Lower lobe of right lung (tissue), 2 donors: ENCODE measurements around the gene ZNF431. TPM values are rescaled to one million over a fixed set of nuclear protein-coding genes. Genes with fewer than 3 reads are reported as not detected.

ENCODE experiments used
- ATAC-seq, 2 donors: fragments of 200-7000 bp; cut with Tn5 transposase; one replicate each; pipeline ENCODE4 v1.9.1; 2020 to 2022; ENCODE audit warnings: mild to moderate bottlenecking in 2 of 2, moderate library complexity in 2 of 2
- DNase-seq: peaks from one replicate; pipeline ENCODE4 v3.0.0-alpha.2; 2020
- H3K27ac ChIP-seq: fragments of 200-600 bp; one replicate; pipeline ENCODE4 v1.8.0; 2022
- H3K27me3 ChIP-seq: fragments of 200-600 bp; one replicate; pipeline ENCODE4 v1.8.0; 2022; ENCODE audit warnings: low read depth
- H3K36me3 ChIP-seq: fragments of 200-600 bp; one replicate; pipeline ENCODE4 v1.8.0; 2022; ENCODE audit warnings: mild to moderate bottlenecking
- H3K4me1 ChIP-seq: fragments of 200-600 bp; one replicate; pipeline ENCODE4 v1.8.0; 2022
- H3K4me3 ChIP-seq: fragments of 200-600 bp; one replicate; pipeline ENCODE4 v1.8.0; 2022; ENCODE audit warnings: mild to moderate bottlenecking
- H3K9me3 ChIP-seq: fragments of 200-600 bp; one replicate; pipeline ENCODE4 v1.8.0; 2022
- intact Hi-C: fragments of 100-400 bp; cut with DNase I; formaldehyde crosslinking; loops from one replicate; pipeline ENCODE4 v1.11.0; 2022
- total RNA-seq: library from RNA; stranded (reverse); fragmentation: NEBNext Ultra II Directional; extraction: Animal tissue kit (Norgen Biotek cat#: 25700); gene quantifications from one replicate; pipeline ENCODE4 v1.2.1, GENCODE V29; 2021
- TF ChIP-seq, protein P1 (sequence below): fragments of 200-600 bp; IDR thresholded peaks from one replicate; pipeline ENCODE4 v1.8.0; 2022; ENCODE audit warnings: antibody characterized with exemption, mild to moderate bottlenecking
- donor health status: DM: no; HTN: yes; CAD: no; lungs with severe emphysema.

The ZNF431 gene
- total RNA-seq, 1 donor from 2014 or later, result 30.5 TPM

GRCh38 chr19:21127001-21127400 lies 14.8 kb upstream of the ZNF431 start:
- no peaks in the 10 kb centered on the region for H3K36me3 ChIP-seq
- no peak overlapping the region for H3K4me3 ChIP-seq
- intact Hi-C loops, result no loop called here
- no peak for DNase-seq
- no peaks in the 10 kb centered on the region for H3K9me3 ChIP-seq
- no peaks in the 10 kb centered on the region for H3K4me1 ChIP-seq
- TF ChIP-seq, protein P1, sequence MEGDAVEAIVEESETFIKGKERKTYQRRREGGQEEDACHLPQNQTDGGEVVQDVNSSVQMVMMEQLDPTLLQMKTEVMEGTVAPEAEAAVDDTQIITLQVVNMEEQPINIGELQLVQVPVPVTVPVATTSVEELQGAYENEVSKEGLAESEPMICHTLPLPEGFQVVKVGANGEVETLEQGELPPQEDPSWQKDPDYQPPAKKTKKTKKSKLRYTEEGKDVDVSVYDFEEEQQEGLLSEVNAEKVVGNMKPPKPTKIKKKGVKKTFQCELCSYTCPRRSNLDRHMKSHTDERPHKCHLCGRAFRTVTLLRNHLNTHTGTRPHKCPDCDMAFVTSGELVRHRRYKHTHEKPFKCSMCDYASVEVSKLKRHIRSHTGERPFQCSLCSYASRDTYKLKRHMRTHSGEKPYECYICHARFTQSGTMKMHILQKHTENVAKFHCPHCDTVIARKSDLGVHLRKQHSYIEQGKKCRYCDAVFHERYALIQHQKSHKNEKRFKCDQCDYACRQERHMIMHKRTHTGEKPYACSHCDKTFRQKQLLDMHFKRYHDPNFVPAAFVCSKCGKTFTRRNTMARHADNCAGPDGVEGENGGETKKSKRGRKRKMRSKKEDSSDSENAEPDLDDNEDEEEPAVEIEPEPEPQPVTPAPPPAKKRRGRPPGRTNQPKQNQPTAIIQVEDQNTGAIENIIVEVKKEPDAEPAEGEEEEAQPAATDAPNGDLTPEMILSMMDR, result no peak
- H3K27me3 ChIP-seq, result no peaks in the 10 kb centered on the region
- H3K27ac ChIP-seq, result no peak overlapping the region
- no peak for ATAC-seq

GRCh38 chr19:21127898-21128297 lies 13.9 kb upstream of the ZNF431 start:
- TF ChIP-seq, protein P1, result no peak
- H3K27ac ChIP-seq, result no peak overlapping the region
- DNase-seq, result no peak
- no peaks in the 10 kb centered on the region for H3K27me3 ChIP-seq
- H3K4me1 ChIP-seq, result no peaks in the 10 kb centered on the region
- intact Hi-C loops, result no loop called here
- ATAC-seq, result no peak
- no peaks in the 10 kb centered on the region for H3K9me3 ChIP-seq
- no peak overlapping the region for H3K4me3 ChIP-seq
- no peaks in the 10 kb centered on the region for H3K36me3 ChIP-seq

DNA sequence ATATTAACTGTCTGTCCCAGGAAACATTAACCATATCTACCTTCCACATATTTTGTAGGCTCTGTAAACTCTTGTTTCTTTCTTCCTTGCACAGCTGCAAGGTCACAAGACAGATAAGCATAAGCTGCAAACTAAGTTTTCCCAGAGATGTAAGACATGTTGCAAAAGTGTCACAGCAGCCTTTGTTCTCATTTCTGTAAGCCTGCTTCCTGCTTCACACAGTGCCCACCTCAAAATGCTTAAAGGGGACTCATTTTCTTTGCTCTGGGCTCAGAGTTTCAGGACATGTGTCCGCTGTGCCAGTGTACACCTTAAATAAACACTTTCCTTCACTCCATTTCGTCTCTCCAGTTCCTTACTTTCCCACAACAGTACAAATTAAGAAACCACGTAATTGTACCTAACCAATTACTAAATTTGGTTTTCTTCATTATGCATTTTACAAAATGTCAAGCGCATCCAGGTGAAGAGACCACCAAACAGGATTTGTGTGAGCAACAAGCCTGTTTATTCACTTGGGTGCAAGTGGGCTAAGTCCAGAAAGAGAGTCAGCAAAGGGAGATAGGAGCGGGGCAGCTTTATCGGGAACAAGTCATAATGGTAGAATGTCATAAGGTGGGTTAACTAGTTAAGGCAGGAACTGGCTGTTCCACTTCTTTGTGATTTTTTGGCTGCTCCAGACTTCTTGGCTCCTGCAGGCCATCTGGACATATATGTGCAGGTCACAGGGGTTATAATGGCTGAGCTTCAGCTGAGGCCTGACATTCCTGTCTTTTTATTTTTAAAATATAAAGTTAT lies 12.7 kb upstream of the ZNF431 start:
- H3K4me3 ChIP-seq, result no peak overlapping the region
- no peak for DNase-seq
- ATAC-seq, result no peak
- H3K9me3 ChIP-seq, result no peaks in the 10 kb centered on the region
- H3K4me1 ChIP-seq, result no peaks in the 10 kb centered on the region
- H3K27me3 ChIP-seq, result no peaks in the 10 kb centered on the region
- TF ChIP-seq, protein P1, result no peak
- intact Hi-C loops, result no loop called here
- no peaks in the 10 kb centered on the region for H3K36me3 ChIP-seq
- no peak overlapping the region for H3K27ac ChIP-seq

DNA sequence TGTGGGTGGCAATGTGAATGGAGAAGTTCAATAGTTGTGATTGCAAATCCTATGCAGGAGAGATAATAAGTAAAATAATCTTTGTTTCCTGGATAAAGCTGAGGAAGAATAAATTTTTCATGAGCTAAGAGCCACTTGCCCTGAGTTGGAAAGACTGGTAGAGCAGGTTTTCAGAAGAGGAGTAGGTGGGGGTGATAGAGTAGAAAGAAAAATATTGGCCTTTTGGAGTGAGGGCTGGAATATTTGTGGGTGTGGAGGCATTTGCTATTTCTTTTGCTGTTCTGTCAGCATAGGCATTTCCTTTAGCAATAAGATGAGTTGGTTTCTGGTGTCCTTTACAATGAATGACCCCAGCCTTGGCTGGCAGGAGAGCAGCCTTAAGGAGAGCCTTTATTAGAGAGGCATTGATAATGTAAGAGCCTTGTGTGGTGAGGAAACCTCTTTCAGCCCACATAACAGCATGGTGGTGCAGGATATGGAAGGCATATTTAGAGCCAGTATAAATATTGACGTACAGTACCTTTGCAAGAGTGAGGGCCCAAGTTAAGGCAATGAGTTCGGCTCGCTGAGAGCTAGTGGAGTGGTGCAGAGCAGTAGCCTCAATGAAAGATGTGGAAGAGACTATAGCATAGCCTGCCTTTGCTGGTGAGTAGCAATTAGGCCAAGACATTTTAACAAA lies 11.6 kb upstream of the ZNF431 start:
- intact Hi-C loops, result no loop called here

GRCh38 chr19:21133633-21134032 lies 8.2 kb upstream of the ZNF431 start:
- no peak for DNase-seq
- intact Hi-C loops, result no loop called here
- Histone ChIP-seq H3K4me1 (no peaks in the 10 kb centered on the region), H3K9me3 (no peaks in the 10 kb centered on the region), H3K27me3 (no peaks in the 10 kb centered on the region), H3K4me3 (no peak overlapping the region), H3K27ac (no peak overlapping the region), H3K36me3 (no peaks in the 10 kb centered on the region)
- TF ChIP-seq, protein P1, result no peak
- no peak for ATAC-seq

More for the DNA sequence above, 11.6 kb upstream of the ZNF431 start:
- no peaks in the 10 kb centered on the region for H3K36me3 ChIP-seq
- ATAC-seq, result peak; percentile 54 to 55
- TF ChIP-seq, protein P1, result no peak
- H3K27ac ChIP-seq, result no peak overlapping the region
- H3K9me3 ChIP-seq, result no peaks in the 10 kb centered on the region
- DNase-seq, result no peak
- H3K4me1 ChIP-seq, result no peaks in the 10 kb centered on the region
- no peak overlapping the region for H3K4me3 ChIP-seq
- no peaks in the 10 kb centered on the region for H3K27me3 ChIP-seq
